Stimulated activated naive CD8-positive, alpha-beta T cell treated with anti-CD3 and anti-CD28 coated beads, Interleukin-15, Interleukin-2, amounts not matched to agents 100 ng/mL and 50 ng/mL, for 24 hours (primary cell): Measurements from ENCODE around the gene SAP25.
A peak's percentile ranks its signal among the peaks of the same experiment; 100 is the strongest.
"Not testable (repeated sequence)": the region's sequence is repeated elsewhere in the genome, so short reads cannot be mapped to it uniquely, and the experiment has no call there.

Experiments
- H3K27ac Mint-ChIP-seq: one replicate; pipeline ENCODE4 v1.8.0; 2021; ENCODE audit warnings: mild to moderate bottlenecking, mixed read lengths
- H3K27me3 Mint-ChIP-seq: one replicate; pipeline ENCODE4 v1.8.0; 2021; ENCODE audit warnings: mixed read lengths
- H3K36me3 Mint-ChIP-seq: one replicate; pipeline ENCODE4 v1.8.0; 2021; ENCODE audit warnings: low read depth, mixed read lengths
- H3K4me1 Mint-ChIP-seq: one replicate; pipeline ENCODE4 v1.8.0; 2021; ENCODE audit warnings: low read depth, mixed read lengths
- H3K4me3 Mint-ChIP-seq: one replicate; pipeline ENCODE4 v1.8.0; 2021; ENCODE audit warnings: mild to moderate bottlenecking, mixed read lengths
- H3K9me3 Mint-ChIP-seq: one replicate; pipeline ENCODE4 v1.8.0; 2021; ENCODE audit warnings: mixed read lengths

Gene SAP25

DNA sequence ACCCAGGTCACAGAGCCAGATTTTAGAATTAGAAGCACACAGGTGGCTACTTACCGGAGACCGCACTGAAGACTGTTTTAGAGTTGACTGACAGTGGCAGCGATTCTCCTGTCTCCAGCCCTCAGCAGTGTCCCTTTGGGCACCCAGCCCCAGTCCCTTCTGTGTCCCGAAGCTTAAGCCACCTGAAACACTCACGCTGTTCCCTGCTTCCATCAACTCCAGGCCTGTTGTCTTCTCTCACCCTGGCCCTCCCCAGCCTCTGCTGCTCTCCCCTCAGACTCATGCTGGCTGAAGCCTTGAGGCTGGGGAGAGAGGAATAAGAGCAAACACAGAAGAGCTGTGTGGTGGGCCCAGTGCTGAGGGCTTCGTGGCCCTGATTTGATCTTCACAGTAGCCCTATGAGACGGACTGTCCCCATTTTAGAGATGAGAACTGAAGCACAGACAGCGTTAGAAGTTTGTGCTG, 10.6 kb downstream of the SAP25 start:
- Mint-ChIP-seq H3K4me3 (no peak overlapping the region), H3K27me3 (no peaks in the 10 kb centered on the region), H3K36me3 (peaks cover 30% of the 10 kb centered on the region), H3K9me3 (no peaks in the 10 kb centered on the region), H3K27ac (no peak overlapping the region), H3K4me1 (peaks cover 19% of the 10 kb centered on the region)

DNA sequence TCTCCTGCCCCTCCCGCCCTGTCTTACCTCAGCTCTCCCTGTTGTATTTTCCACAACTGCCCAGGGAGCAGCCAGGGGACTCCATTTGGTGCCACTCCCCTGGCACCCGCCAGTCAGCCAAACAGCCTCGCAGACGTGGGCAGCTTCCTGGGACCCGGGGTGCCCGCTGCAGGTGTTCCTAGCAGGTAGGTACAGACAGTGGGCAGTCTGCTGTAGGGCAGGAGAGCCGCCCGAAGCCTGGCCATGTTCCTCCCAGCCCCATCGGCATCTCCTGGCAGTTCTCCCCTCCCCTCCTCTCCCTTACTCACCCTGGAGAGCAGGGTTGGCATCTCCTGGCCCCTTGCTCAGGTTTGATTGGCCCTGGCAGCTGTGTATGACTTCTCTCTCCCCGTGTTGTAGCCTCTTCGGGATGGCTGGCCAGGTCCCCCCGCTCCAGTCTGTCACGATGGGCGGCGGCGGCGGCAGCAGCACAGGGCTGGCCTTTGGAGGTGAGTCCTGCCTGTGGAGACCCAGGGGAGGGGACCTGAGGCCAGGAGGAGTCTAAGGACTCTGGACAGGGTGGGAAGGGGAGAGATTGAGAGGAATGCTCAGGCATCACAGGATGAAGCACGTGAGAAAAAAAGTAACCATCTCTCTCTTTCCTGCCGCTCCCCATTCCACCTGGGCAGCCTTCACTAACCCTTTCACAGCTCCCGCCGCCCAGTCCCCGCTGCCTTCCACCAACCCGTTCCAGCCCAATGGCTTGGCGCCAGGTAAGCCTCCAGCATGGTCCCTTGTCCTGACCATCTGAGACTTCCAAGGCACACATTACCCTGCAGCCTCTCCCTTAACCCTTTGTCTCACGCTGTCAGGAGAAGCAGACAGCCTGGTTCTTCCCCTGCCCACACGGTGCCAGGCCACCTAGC, 11.3 kb downstream of the SAP25 start:
- peaks cover 33% of the 10 kb centered on the region for H3K36me3 Mint-ChIP-seq
- H3K27ac Mint-ChIP-seq: no peak overlapping the region
- H3K4me1 Mint-ChIP-seq: peaks cover 13% of the 10 kb centered on the region
- H3K27me3 Mint-ChIP-seq: no peaks in the 10 kb centered on the region
- H3K9me3 Mint-ChIP-seq: no peaks in the 10 kb centered on the region
- H3K4me3 Mint-ChIP-seq: no peak overlapping the region

DNA sequence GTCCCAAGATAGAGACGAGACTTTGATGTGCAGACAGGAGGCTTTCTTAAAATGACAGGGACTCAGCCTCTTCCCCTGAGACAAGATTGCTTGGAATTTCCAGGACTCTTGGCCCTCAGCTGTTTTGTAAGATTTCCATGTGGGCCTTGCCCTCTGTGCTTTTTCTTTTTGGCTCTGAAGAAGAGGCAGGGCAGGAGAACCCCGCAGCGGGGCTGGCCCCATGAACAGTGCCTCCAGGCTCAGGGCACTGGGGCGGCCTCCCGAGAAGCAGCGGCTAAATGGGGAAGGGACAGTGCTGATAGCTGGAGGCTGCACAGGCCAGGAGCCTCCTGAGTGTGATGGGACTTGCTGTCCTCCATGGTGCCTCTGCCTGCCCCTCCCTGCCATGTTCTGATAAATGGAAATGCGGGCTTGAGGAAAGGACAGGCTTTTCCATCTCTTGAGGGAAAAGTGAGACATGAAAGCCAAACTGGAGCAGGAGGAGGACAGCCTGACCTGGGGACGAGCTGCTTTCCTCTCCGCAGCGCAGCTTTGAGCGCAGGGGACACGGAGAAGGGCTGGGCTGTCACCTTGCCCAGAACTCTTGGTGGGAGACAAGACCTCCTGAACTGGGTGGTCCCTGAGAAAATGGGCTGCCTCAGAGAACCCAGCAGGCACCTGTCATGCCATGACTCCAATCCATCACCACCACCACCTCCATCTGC, 12.1 kb downstream of the SAP25 start:
- Mint-ChIP-seq H3K27me3 (no peaks in the 10 kb centered on the region), H3K27ac (no peak overlapping the region), H3K4me1 (peaks cover 13% of the 10 kb centered on the region), H3K9me3 (no peaks in the 10 kb centered on the region), H3K36me3 (peaks cover 41% of the 10 kb centered on the region), H3K4me3 (no peak overlapping the region)

DNA sequence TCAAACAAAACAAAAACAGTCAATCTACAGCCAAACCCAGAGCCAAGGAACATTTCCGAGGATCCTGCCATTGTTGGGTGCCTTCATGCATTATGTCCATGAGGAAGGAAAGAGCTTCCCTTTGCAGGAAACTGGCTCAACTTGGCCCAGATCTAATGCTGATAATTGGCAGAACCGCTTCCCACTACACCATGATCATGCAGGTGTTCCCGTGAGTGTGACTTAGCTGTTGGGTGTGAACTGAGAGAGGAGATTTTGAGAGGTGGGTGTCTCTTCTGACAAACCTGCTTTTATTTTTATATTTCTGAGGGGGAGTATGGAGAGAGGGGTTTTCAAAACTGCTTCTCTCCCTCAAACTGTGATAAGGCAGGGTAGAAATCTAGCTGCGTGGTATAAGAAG, 14.6 kb downstream of the SAP25 start:
- Mint-ChIP-seq H3K36me3 (peaks cover 57% of the 10 kb centered on the region), H3K9me3 (no peaks in the 10 kb centered on the region), H3K4me3 (no peak overlapping the region), H3K4me1 (peaks cover 14% of the 10 kb centered on the region), H3K27me3 (no peaks in the 10 kb centered on the region), H3K27ac (peak overlapping the region; percentile 27)

DNA sequence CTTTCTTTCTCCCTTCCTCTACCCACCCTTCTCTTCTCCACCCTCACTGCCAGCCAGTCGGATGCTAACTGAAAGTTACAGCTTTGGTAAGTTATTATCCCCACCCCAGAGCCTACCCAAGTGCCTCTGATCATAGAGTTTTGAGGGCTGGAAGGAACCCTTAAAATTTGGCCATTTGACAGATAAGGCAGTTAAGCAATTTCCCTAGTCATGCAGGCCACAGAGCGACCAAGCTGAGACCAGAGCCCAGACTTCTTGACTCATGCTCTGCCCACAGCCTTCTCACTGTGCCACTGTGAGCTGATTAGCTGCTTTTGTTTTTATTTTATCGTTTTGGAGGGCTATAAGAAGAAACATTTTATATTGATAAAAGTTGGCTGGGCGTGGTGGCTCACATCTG, 17.2 kb downstream of the SAP25 start:
- Mint-ChIP-seq H3K27ac (peak overlapping the region; percentile 41), H3K9me3 (no peaks in the 10 kb centered on the region), H3K4me1 (peaks cover 9% of the 10 kb centered on the region), H3K27me3 (no peaks in the 10 kb centered on the region), H3K36me3 (peaks cover 56% of the 10 kb centered on the region), H3K4me3 (no peak overlapping the region)

DNA sequence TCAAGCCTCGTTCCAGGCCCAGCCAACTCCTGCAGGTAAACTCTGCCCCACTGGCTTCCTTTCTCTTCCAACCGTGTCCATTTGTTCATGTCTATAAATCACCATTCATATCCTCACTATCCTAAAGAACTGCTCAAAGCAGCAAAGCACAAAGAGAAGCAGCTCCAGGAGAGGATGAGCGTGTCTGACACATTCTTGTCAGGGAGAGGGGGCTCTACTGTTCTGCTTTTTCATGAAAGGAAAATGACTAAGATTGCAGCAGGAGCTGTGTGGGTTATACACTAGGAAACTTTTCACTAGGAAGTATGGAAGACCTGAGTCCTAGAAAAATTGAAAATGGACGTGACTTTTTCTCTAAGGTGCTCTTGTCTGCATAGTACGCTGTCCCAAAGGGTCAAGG, 18.0 kb downstream of the SAP25 start:
- H3K4me3 Mint-ChIP-seq: no peak overlapping the region
- H3K9me3 Mint-ChIP-seq: no peaks in the 10 kb centered on the region
- peaks cover 10% of the 10 kb centered on the region for H3K4me1 Mint-ChIP-seq
- H3K36me3 Mint-ChIP-seq: peaks cover 57% of the 10 kb centered on the region
- no peaks in the 10 kb centered on the region for H3K27me3 Mint-ChIP-seq
- no peak overlapping the region for H3K27ac Mint-ChIP-seq

DNA sequence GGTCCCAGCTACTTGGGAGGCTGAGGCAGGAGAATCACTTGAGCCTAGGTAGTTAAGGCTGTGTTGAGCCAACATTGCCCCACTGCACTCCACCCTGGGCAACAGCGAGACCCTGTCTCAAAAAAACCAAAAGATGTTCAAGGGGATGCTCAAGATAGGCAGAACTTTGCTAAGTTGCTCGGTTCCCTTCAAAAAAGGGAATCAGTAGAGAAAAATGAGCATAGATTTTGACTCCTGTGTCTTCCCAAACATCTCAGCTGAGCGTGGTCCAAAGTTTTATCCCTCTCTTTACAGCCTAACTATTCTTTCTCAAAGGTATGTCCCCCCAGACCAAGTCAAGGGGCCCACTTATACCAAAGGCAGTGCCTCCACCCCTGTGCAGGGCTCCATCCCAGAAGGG, 20.7 kb downstream of the SAP25 start:
- Mint-ChIP-seq H3K4me3 (no peak overlapping the region), H3K27me3 (no peaks in the 10 kb centered on the region), H3K4me1 (peaks cover 31% of the 10 kb centered on the region), H3K9me3 (no peaks in the 10 kb centered on the region), H3K36me3 (peaks cover 64% of the 10 kb centered on the region), H3K27ac (no peak overlapping the region)

DNA sequence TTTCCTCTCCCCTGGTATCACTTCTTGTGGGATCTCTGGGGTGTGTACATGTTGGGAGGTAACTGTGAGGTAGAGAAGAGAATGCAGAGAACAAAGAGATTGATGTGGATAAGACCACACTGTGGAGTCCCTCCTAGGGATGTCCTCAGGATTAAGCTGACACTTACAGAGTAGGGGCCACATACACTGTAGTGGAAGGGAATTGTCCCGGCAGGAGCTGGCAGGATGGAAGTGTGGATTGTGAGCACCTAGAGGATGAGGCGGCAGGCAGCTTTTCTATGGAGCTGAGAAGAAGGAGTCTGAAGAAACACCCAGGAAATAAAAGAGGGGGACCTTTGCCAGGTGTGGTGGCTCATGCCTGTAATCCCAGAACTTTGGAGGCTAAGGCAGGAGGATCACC, 21.2 kb downstream of the SAP25 start:
- no peaks in the 10 kb centered on the region for H3K9me3 Mint-ChIP-seq
- no peak overlapping the region for H3K4me3 Mint-ChIP-seq
- peaks cover 36% of the 10 kb centered on the region for H3K4me1 Mint-ChIP-seq
- no peaks in the 10 kb centered on the region for H3K27me3 Mint-ChIP-seq
- peaks cover 67% of the 10 kb centered on the region for H3K36me3 Mint-ChIP-seq
- H3K27ac Mint-ChIP-seq: no peak overlapping the region

DNA sequence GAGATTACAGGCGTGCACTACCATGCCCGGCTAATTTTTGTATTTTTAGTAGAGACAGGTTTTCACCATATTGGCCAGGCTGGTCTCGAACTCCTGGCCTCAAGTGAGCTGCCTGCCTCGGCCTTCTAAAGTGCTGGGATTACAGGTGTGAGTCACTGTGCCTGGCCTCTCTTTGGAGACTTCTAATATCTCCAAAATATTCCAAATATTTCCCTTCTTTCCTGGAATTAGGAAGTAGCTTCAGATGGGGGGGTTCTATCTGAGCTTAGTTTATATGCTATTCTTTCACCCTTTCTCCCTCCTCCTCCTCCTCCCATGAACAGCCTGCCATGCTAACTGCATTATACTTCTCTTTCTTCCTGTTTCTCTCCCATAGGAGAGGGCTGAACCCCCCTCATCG, 25.3 kb downstream of the SAP25 start:
- H3K9me3 Mint-ChIP-seq, H3K27me3 Mint-ChIP-seq: not testable (repeated sequence)
- peak overlapping the region; percentile 28 for H3K4me3 Mint-ChIP-seq
- peaks cover 46% of the 10 kb centered on the region for H3K36me3 Mint-ChIP-seq
- peak overlapping the region; percentile 99 for H3K27ac Mint-ChIP-seq
- peaks cover 74% of the 10 kb centered on the region for H3K4me1 Mint-ChIP-seq

DNA sequence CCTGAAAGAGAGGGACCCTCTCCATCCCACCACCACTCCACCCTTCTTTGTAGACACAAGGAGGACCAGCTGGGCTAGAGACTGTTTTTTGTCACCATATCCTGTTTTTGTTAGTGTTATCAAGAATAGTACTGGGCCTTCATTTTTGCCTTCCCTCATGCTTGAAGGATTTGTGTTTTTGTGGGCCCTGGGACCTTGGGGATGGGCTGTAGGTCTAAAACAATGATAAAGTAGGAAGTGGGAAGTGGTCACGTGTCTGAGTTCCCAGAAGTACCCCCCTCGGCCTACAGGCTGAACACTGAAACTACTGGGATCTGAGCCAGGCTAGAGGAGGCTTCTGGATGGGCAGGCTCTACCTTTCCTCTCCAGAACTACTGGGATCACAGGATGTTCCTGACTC, 25.8 kb downstream of the SAP25 start:
- no peaks in the 10 kb centered on the region for H3K9me3 Mint-ChIP-seq
- H3K27me3 Mint-ChIP-seq: no peaks in the 10 kb centered on the region
- peak overlapping the region; percentile 66 for H3K4me3 Mint-ChIP-seq
- peaks cover 45% of the 10 kb centered on the region for H3K36me3 Mint-ChIP-seq
- H3K4me1 Mint-ChIP-seq: peaks cover 80% of the 10 kb centered on the region
- H3K27ac Mint-ChIP-seq: peak overlapping the region; percentile 99

DNA sequence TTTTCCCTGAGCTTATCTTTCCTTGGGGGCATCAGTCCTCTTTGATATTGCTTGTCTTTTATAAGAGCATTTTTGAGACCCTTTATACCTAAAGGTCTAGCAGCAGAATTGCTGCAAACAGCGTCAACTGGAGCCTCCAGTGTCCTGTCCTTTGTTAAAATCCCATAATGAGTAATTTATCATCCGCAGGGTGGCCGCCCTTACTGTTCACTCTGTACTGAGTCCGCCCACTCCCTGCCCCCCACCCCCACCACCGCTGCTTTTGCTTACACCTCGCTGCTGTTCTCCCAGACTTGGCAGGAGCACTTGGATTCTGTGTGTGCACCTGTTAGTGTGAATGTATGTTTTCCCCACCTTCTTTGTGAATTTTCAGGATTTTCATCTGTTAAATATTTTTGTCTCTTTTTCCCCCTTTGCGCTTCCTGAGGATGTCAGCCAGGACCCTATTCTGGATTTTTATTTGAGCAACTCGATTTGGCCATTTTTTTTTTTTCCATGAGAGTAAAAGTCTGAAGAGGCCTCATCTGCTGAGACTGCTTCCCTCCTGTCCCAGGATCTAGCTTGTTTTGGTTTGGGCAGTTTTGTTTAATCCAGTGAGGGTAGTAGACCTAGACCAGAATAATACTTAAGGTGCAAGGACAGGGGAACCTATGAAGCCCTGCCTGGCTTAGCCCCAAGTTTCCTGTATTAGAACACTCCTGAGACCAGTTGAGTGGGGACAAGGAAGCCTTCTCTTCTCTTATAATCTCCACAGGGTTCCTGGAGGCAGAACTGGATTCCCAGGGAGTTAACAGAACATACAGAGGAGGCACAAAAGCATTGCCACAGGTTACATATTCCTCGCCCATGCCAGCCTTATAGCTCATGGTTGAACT, 26.5 kb downstream of the SAP25 start:
- H3K27me3 Mint-ChIP-seq: no peaks in the 10 kb centered on the region
- H3K27ac Mint-ChIP-seq: peak overlapping the region; percentile 99
- peaks cover 46% of the 10 kb centered on the region for H3K36me3 Mint-ChIP-seq
- peaks cover 87% of the 10 kb centered on the region for H3K4me1 Mint-ChIP-seq
- peak overlapping the region; percentile 90 for H3K4me3 Mint-ChIP-seq
- no peaks in the 10 kb centered on the region for H3K9me3 Mint-ChIP-seq

DNA sequence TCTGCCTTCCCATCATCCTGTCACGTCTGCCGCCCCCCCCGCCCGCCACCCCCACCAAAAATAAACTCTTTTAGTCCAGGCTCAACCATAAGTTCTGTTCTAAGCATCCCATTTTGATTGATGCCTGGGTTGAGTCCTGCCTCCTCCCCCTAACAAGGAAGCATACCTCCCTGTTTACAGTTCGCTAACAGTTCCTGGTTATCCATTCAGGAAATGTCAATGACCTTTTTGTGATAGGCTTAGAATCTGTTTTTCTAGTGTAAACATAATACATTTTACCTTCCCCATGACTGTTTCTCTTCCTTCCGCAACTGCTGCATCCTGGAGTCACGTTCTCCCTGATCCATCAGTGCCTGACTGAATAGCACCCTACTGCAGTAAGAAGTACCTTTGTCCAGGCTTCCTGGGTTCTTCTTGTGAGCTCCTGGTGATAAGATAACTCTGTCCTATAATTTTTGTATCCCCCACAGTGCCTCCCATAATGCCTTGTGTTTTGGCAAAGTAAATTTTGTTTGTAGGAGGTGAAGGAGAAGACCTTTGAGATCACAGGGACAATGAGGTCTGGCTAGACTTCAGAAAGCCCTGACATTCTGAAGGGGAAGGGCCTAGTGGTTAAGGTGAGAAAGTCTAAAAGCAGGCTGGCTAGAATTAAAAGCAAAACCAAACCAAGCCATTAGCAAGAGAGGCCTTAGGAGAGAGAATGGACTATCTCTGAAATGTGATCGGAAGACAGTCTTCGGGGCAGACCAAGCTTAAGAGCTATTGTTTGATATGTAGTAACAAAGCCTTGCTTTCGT, 27.4 kb downstream of the SAP25 start:
- Mint-ChIP-seq H3K4me1 (peaks cover 95% of the 10 kb centered on the region), H3K27me3 (no peaks in the 10 kb centered on the region), H3K4me3 (peak overlapping the region; percentile 90), H3K9me3 (no peaks in the 10 kb centered on the region), H3K27ac (peak overlapping the region; percentile 99), H3K36me3 (peaks cover 53% of the 10 kb centered on the region)

DNA sequence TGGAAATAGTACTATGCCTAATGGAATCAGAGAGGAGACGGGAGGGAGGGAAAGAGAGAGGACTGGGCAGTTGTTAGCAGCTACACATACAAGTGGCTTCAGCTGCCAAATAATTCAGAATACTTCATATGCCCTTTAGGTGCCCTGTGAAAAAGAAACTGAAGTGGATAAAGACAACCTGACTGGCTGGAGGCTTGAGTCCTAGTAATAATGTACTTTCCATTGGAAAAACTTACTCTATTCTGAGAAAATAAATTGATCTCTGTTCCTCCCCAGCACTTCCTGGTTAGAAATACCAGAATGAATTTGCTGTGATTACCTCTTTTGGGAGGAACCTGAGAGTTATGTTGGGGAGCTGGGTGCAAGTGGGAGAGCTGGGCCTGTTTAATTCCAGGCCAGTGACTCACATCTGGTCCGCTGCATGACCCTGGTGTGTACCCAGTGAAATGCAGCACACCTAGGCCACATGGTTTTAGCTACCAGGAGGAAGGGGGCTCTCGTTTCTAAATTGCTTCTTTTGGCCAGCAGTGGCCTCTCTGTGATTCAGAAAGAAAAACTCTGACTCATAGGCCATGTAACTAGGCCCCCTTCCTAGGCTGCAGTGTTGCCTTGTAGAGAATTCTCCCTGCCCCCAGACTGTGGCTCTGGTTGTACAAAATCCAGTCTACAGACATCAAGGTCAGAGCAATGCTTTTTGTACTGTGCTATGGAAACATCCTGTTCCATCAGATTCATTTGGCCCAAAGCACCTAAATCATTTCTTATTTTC, 28.2 kb downstream of the SAP25 start:
- Mint-ChIP-seq H3K9me3 (no peaks in the 10 kb centered on the region), H3K4me3 (peak overlapping the region; percentile 90), H3K27me3 (no peaks in the 10 kb centered on the region), H3K27ac (peak overlapping the region; percentile 99), H3K36me3 (peaks cover 58% of the 10 kb centered on the region), H3K4me1 (peaks cover 100% of the 10 kb centered on the region)
